NCI-H2171 treated with DMSO at 0.1 percent for 48 hours (cell line): ENCODE measurements around the gene FAM174B.

ENCODE experiments used
- DNase-seq: peaks from one replicate; lab custom pipeline; 2025; lab: John Stamatoyannopoulos, UW

The FAM174B gene

DNA sequence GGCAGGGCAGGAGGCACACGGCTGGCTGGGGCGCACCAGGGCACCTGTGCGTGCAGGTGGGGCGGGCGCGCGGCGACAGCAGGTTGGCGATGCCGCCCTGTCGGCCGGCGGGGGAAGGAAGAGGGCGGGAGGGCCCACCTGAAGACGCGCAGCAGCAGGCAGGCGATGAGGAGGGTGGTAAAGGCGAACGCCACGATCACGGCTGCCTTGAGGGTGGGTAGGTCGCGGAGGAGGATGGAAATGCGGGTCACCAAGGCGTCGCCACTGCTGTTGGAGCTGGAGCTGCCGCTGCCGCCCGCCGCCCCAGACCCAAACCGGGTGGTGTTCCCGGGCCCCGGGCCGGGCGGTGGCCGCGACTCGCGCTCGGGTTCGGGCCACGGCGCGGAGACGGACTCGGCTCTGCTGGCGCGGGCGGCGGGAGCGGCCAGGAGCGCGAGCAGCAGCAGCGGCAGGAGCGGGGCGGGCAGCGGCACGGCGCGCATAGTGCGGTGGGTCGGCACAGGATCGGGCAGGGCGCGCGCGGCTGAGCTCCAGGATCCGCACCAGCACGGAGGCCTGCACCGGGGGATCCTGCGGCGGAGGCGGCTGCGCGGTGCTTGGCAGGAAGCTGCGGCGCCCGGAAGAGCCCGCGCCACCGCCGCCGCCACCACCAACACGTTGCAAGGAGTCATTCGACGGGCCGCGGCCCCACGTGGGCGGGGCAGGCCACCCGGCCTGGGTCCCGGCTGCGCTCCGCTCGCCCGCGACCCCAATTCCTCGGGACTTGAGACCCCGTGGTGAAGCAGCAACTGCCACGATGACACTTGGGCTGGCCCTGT, at the start of gene FAM174B:
FAM174B (minus strand) TSS at position 598 of the 818 bp plus-strand sequence.
- DNase-seq, result peak; percentile 73

GRCh38 chr15:92696096-92696495, 40.5 kb upstream of the FAM174B start:
- no peak for DNase-seq

- peak; percentile 16 for DNase-seq
These were observed 38.2 kb upstream of the FAM174B start for GRCh38 chr15:92693691-92694331.

DNA sequence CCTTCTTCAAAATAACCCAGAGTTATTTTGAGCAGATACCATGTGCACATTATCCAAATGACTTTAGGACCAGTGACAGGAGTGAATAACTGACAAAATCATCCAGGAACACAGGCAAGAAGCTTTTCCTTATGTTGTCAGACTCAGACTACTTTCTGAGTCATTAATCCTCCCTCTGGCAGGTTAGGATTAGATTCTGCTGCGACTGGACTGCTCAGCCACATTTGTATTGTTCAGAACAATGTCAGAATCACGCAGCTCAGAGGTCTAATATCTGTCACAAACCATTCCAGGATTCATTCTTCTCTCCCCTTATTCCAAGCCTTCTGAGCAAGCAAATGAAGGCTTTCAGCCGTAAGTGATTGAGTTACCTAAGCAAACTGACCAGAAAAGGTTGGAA, 34.8 kb upstream of the FAM174B start:
- no peak for DNase-seq

- no peak for DNase-seq
These were observed 32.2 kb upstream of the FAM174B start for GRCh38 chr15:92687746-92688145.

- DNase-seq, result no peak
These were observed 31.6 kb upstream of the FAM174B start for GRCh38 chr15:92687195-92687602.

DNA sequence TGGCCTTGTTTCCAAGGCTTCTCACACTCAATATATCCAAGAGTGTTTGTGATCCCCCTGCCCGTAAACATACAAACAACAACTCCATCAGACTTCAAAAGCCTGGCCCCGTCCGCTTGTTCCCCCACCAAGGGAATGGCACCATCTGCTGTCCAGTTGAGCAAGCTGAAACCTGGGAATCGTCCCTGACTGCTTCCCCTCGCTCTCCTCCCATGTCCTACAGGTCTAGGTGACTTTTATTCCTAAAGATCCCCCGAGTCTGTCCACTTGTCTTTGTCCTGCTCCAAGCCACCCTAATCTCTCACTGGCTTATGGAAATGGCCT, 27.9 kb upstream of the FAM174B start:
- peak; percentile 17 for DNase-seq

GRCh38 chr15:92682741-92683510, 27.4 kb upstream of the FAM174B start:
- no peak for DNase-seq

GRCh38 chr15:92681141-92681631, 25.6 kb upstream of the FAM174B start:
- no peak for DNase-seq

DNA sequence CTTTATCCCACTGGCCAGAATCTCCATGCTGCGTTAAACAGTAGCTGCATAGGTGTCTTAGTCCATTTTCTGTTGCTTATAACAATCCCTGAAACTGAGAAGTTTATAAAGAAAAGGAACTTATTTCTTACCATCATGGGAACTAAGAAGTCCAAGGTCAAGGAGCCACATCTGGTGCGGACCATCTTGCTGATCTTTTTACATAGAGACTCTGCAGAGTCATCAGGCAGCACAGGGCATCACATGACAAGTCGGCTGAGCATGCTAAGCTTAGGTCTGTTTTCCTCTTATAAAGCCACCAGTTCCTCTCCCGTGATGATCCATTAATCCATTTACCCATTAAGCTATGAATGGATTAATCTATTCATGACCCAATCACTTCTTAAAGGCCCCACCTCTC, 22.4 kb upstream of the FAM174B start:
- no peak for DNase-seq

GRCh38 chr15:92676561-92676960, 21.0 kb upstream of the FAM174B start:
- no peak for DNase-seq

GRCh38 chr15:92675485-92675884, 19.9 kb upstream of the FAM174B start:
- DNase-seq, result no peak

- DNase-seq, result no peak
These were observed 18.8 kb upstream of the FAM174B start for GRCh38 chr15:92674347-92674746.

GRCh38 chr15:92672102-92672501, 16.5 kb upstream of the FAM174B start:
- DNase-seq, result no peak

GRCh38 chr15:92671406-92671805, 15.8 kb upstream of the FAM174B start:
- DNase-seq, result no peak

DNA sequence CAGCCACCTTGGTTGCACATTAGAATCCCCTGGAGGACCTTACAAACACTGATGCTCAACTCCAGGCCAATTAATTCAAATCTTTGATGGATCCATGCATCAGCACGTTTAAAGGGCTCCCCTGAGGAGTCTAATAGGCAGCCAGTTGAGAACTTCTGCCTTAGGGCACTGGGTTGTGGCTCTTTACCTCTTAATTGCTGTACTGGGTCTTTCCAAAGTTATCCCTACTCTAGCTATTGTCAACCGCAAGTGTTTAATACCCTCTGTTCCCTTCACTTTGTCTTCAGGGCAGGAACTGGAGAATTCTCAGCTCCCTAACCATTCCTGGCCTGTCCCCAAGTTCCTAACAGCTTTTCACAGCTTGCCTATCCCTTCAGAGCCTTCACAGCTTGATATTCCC, 15.0 kb upstream of the FAM174B start:
- DNase-seq, result peak; percentile 78

GRCh38 chr15:92669432-92669831, 13.9 kb upstream of the FAM174B start:
- DNase-seq, result no peak

GRCh38 chr15:92668620-92669019, 13.0 kb upstream of the FAM174B start:
- no peak for DNase-seq

DNA sequence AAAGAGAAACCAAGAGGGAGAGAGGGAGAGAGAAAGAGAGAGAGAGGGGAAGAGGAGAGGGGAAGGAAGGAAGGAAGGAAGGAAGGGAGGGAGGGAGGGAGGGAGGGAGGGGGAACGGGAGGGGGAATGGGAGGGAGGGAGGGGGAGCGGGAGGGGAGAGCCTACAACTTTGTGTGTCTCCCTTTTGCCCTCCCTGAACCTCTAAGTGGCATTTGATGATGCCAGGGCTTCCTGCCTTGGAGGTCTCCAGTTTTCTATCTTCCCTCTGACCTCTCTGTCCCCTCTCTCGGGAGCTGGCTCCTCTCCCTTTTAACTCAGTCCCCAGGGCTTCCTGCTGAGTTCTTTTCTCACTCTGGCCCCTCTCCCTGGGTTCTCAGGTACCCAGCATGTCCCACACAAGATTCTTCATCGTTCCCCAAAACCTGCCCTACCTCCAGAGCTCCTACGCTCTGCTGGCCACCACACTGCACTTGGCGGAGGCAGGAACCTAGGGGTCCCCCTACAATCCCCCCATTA, 12.5 kb upstream of the FAM174B start:
- no peak for DNase-seq

- DNase-seq, result peak; percentile 82
These were observed 11.8 kb upstream of the FAM174B start for GRCh38 chr15:92667287-92667904.

GRCh38 chr15:92666780-92667179, 11.2 kb upstream of the FAM174B start:
- DNase-seq, result peak; percentile 82

DNA sequence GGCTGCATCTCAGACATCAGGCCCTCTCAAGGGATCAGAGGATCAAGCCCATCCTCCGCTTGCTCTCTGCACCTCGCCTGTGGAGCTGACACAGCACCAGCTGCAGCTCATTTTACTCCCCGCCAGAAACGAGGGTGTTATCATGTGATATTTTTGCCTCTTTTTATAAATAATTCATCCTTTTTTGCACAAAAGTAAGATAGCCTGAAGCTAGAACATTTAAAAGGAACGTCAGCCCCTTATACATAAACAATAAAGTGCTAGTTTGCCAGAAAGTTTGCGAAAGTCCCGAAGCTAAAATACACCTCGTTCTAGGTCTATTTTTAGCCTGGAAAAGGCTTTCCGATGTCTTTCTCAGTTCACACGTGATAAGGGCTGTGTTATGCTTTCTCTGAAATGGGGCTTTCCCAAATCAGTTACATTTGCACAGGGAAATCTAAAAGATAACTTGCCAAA, 9.6 kb upstream of the FAM174B start:
- peak; percentile 17 for DNase-seq
